ENCODE results near the gene FYCO1. TPM values are rescaled to one million over a fixed set of nuclear protein-coding genes. Genes with fewer than 3 reads are reported as not detected.

FYCO1 gene
- total and polyA plus RNA-seq, 2 of the 8 experiments (the other 6 are each of a cell fraction or from before 2014, with no cell fraction given) = 4.8 to 10.8 TPM

- TF ChIP-seq CHD7 (IDR thresholded peaks at IDR 0.05; ENCODE audit: insufficient replicate concordance, low read length) (no peak), EZH2 (IDR thresholded peaks at IDR 0.05; ENCODE audit: low read depth, low read length, severe bottlenecking) (no peak), TEAD4 (IDR thresholded peaks at IDR 0.05; ENCODE audit: low read depth, low read length) (no peak), BRCA1 (IDR thresholded peaks at IDR 0.05; ENCODE audit: low read depth, low read length) (no peak), SP4 (IDR thresholded peaks at IDR 0.05; ENCODE audit: low read length) (no peak), RBBP5 (IDR thresholded peaks at IDR 0.05; ENCODE audit: borderline replicate concordance, low read depth, low read length) (no peak), CBX8 (IDR thresholded peaks at IDR 0.05; ENCODE audit: borderline replicate concordance, low read depth, low read length) (no peak)
Observed at GRCh38 chr3:45868213-45868612, 127.4 kb downstream of the FYCO1 start (continued).
